Cardiac septum (tissue), 1 donor: ENCODE results near the gene INSYN1. TPM values are rescaled to one million over a fixed set of nuclear protein-coding genes. Genes with fewer than 3 reads are reported as not detected.

ENCODE experiments used
- DNase-seq: peaks from one replicate; pipeline ENCODE4 v3.0.0-alpha.2; 2020; ENCODE audit warnings: low spot score
- intact Hi-C: fragments of 100-400 bp; cut with DNase I; formaldehyde crosslinking; loops from one replicate; pipeline ENCODE4 v1.14.0; 2022
- total RNA-seq: library from RNA; stranded (reverse); fragmentation: NEBNext Ultra II Directional; extraction: Animal tissue kit (Norgen Biotek cat#: 25700); gene quantifications from one replicate; pipeline ENCODE4 v1.2.1, GENCODE V29; 2021
- donor health status: DM: no; HTN: no; CAD: no.

The INSYN1 gene
- total RNA-seq, 1 donor from 2014 or later, result 55.3 TPM

GRCh38 chr15:73781038-73781925, 28.1 kb upstream of the INSYN1 start:
- no peak for DNase-seq
- intact Hi-C loops, result no loop called here

- no peak for DNase-seq
- intact Hi-C loops, result no loop called here
These were observed 26.8 kb upstream of the INSYN1 start for GRCh38 chr15:73779974-73780373.

- intact Hi-C loops, result no loop called here
- no peak for DNase-seq
These were observed 24.6 kb upstream of the INSYN1 start for GRCh38 chr15:73777741-73778140.

GRCh38 chr15:73773428-73773827, 20.3 kb upstream of the INSYN1 start:
- intact Hi-C loops, result no loop called here

GRCh38 chr15:73771385-73772045, 18.4 kb upstream of the INSYN1 start:
- intact Hi-C loops, result no loop called here
- DNase-seq, result no peak

More at GRCh38 chr15:73773428-73773827, 20.3 kb upstream of the INSYN1 start:
- DNase-seq, result no peak

- no peak for DNase-seq
- intact Hi-C loops, result no loop called here
These were observed 16.9 kb upstream of the INSYN1 start for GRCh38 chr15:73770050-73770449.

- DNase-seq, result no peak
- intact Hi-C loops, result no loop called here
These were observed 14.8 kb upstream of the INSYN1 start for GRCh38 chr15:73767806-73768501.

- intact Hi-C loops, result no loop called here
- DNase-seq, result no peak
These were observed 13.4 kb upstream of the INSYN1 start for GRCh38 chr15:73766598-73766997.

GRCh38 chr15:73765778-73766177, 12.6 kb upstream of the INSYN1 start:
- no peak for DNase-seq
- intact Hi-C loops, result no loop called here

- intact Hi-C loops, result no loop called here
- DNase-seq, result no peak
These were observed 10.8 kb upstream of the INSYN1 start for GRCh38 chr15:73763931-73764330.

GRCh38 chr15:73760330-73761329, 7.5 kb upstream of the INSYN1 start:
- intact Hi-C loops, result no loop called here
- DNase-seq, result no peak

- DNase-seq, result no peak
- intact Hi-C loops, result no loop called here
These were observed 5.3 kb upstream of the INSYN1 start for GRCh38 chr15:73758461-73758860.

GRCh38 chr15:73757571-73757970, 4.4 kb upstream of the INSYN1 start:
- intact Hi-C loops, result no loop called here
- no peak for DNase-seq

GRCh38 chr15:73756947-73757513, 3.9 kb upstream of the INSYN1 start:
- no peak for DNase-seq
- intact Hi-C loops, result no loop called here

GRCh38 chr15:73756390-73756789, 3.2 kb upstream of the INSYN1 start:
- intact Hi-C loops, result no loop called here
- no peak for DNase-seq

GRCh38 chr15:73755946-73756345, 2.8 kb upstream of the INSYN1 start:
- intact Hi-C loops, result no loop called here
- no peak for DNase-seq

- DNase-seq, result no peak
- intact Hi-C loops, result no loop called here
These were observed 2.3 kb upstream of the INSYN1 start for GRCh38 chr15:73755481-73755880.

GRCh38 chr15:73754461-73754860, 1.3 kb upstream of the INSYN1 start:
- intact Hi-C loops, result no loop called here
- no peak for DNase-seq

GRCh38 chr15:73752806-73753193, 351 bp downstream of the INSYN1 start:
- intact Hi-C loops, result no loop called here
- no peak for DNase-seq
